Activated CD8-positive, alpha-beta T cell treated with anti-CD3 and anti-CD28 coated beads for 36 hours (primary cell): ENCODE data around the gene RAD51B. TPM values are rescaled to one million over a fixed set of nuclear protein-coding genes. Genes with fewer than 3 reads are reported as not detected.
A peak's percentile ranks its signal among the peaks of the same experiment; 100 is the strongest.

ENCODE experiments used
- ATAC-seq: fragments of 200-7000 bp; cut with Tn5 transposase; one replicate; pipeline ENCODE4 v1.10.0; 2021; ENCODE audit warnings: mild to moderate bottlenecking, moderate library complexity
- CTCF ChIA-PET: fragments of 350-600 bp; sonication (Branson Sonifier 250); formaldehyde crosslinking; loops from one replicate; lab custom pipeline; 2021; ENCODE audit warnings: antibody characterized with exemption; lab: Charles Lee
- POLR2A ChIA-PET: fragments of 350-600 bp; sonication (Branson Sonifier 250); formaldehyde crosslinking; loops from one replicate; lab custom pipeline; 2021; ENCODE audit warnings: antibody characterized with exemption; lab: Charles Lee
- DNase-seq: peaks from one replicate; pipeline ENCODE4 v3.0.0-alpha.2; 2020
- H3K27ac Mint-ChIP-seq: one replicate; pipeline ENCODE4 v1.8.0; 2021; ENCODE audit warnings: mild to moderate bottlenecking, mixed read lengths
- H3K27me3 Mint-ChIP-seq: one replicate; pipeline ENCODE4 v1.8.0; 2021; ENCODE audit warnings: mixed read lengths
- H3K36me3 Mint-ChIP-seq: one replicate; pipeline ENCODE4 v1.8.0; 2021; ENCODE audit warnings: low read depth, mixed read lengths
- H3K4me1 Mint-ChIP-seq: one replicate; pipeline ENCODE4 v1.8.0; 2021; ENCODE audit warnings: low read depth, mixed read lengths
- H3K4me3 Mint-ChIP-seq: one replicate; pipeline ENCODE4 v1.8.0; 2021; ENCODE audit warnings: mild to moderate bottlenecking, moderate library complexity, mixed read lengths
- H3K9me3 Mint-ChIP-seq: one replicate; pipeline ENCODE4 v1.8.0; 2021; ENCODE audit warnings: mixed read lengths
- intact Hi-C: fragments of 100-400 bp; cut with micrococcal nuclease; formaldehyde crosslinking; loops from one replicate; pipeline ENCODE4 v1.10.0; 2022
- total RNA-seq, 2 experiments: library from RNA; stranded (reverse); gene quantifications; one replicate each; pipeline ENCODE4 v1.2.3, GENCODE V29; 2021
- TF ChIP-seq, protein P1 (sequence below): fragments of 200-600 bp; IDR thresholded peaks from one replicate; pipeline ENCODE4 v1.8.0; 2022; ENCODE audit warnings: antibody characterized with exemption, mild to moderate bottlenecking

Gene RAD51B
- total RNA-seq, 2 experiments from 2014 or later = 38.2 to 40.6 TPM

DNA sequence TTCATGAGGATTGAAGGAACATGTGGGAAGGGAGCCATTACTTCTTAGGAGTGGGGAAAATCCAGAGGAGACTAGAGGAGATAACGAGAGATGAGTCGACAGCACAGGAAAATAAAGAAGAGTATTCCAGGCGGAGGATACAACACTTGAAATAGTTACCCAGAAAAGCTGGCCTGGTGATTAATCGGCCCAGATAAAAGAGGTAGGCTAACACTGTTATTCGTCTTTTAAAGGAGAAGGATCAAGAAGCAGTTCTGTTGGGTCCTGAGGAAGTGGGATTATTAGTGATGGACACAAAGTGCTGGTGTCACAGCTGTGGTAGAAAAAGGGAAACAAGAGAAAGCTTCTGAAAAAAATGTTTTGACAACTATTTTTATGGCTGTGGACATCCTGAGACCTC, 548.0 kb downstream of the RAD51B start:
- Mint-ChIP-seq H3K36me3 (peaks cover 3% of the 10 kb centered on the region), H3K9me3 (no peaks in the 10 kb centered on the region), H3K4me1 (peaks cover 53% of the 10 kb centered on the region), H3K27ac (no peak overlapping the region), H3K27me3 (no peaks in the 10 kb centered on the region), H3K4me3 (no peak overlapping the region)
- intact Hi-C loops = no loop called here
- ATAC-seq = no peak
- TF ChIP-seq, protein P1, sequence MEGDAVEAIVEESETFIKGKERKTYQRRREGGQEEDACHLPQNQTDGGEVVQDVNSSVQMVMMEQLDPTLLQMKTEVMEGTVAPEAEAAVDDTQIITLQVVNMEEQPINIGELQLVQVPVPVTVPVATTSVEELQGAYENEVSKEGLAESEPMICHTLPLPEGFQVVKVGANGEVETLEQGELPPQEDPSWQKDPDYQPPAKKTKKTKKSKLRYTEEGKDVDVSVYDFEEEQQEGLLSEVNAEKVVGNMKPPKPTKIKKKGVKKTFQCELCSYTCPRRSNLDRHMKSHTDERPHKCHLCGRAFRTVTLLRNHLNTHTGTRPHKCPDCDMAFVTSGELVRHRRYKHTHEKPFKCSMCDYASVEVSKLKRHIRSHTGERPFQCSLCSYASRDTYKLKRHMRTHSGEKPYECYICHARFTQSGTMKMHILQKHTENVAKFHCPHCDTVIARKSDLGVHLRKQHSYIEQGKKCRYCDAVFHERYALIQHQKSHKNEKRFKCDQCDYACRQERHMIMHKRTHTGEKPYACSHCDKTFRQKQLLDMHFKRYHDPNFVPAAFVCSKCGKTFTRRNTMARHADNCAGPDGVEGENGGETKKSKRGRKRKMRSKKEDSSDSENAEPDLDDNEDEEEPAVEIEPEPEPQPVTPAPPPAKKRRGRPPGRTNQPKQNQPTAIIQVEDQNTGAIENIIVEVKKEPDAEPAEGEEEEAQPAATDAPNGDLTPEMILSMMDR = no peak
- ChIA-PET CTCF (interaction anchor here (1.1 to 1.4 kb wide), 3 partner anchors 25 to 476 kb away, joined by 3 read pairs; no protein-coding TSS in a partner anchor), POLR2A (interaction anchor here (1.2 kb wide), 1 partner anchor 447 kb away, joined by 3 read pairs; no protein-coding TSS in a partner anchor)
- DNase-seq = no peak

DNA sequence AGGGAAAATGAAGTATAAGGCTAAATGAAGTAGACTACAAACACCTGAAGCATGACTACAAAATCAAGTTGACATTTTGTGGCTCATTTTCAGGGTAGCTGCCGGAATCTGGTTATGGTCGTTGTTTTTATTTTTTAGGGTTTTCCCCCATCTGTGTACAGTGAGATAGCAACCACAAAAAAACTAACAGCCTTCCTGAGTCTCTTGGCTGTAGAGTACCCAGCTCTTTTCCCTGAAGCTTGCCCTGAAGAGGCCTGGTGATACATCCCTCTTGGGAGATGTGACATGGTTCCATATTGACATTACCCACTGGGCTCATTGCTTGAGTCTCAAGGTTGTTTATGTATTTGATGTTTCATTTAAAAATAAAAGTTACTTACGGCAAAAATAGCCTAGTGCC, 549.3 kb downstream of the RAD51B start:
- H3K9me3 Mint-ChIP-seq = no peaks in the 10 kb centered on the region
- POLR2A ChIA-PET = interaction anchor here (0.5 to 1.3 kb wide), 4 partner anchors 83 to 848 kb away, joined by 3 to 4 read pairs (median 4); no protein-coding TSS in a partner anchor
- TF ChIP-seq, protein P1 = no peak
- no peak overlapping the region for H3K27ac Mint-ChIP-seq
- ATAC-seq = peak; percentile 55
- H3K36me3 Mint-ChIP-seq = peaks cover 3% of the 10 kb centered on the region
- CTCF ChIA-PET = no interaction called here
- peaks cover 50% of the 10 kb centered on the region for H3K4me1 Mint-ChIP-seq
- no peak overlapping the region for H3K4me3 Mint-ChIP-seq
- H3K27me3 Mint-ChIP-seq = no peaks in the 10 kb centered on the region
- intact Hi-C loops = no loop called here
- DNase-seq = no peak

DNA sequence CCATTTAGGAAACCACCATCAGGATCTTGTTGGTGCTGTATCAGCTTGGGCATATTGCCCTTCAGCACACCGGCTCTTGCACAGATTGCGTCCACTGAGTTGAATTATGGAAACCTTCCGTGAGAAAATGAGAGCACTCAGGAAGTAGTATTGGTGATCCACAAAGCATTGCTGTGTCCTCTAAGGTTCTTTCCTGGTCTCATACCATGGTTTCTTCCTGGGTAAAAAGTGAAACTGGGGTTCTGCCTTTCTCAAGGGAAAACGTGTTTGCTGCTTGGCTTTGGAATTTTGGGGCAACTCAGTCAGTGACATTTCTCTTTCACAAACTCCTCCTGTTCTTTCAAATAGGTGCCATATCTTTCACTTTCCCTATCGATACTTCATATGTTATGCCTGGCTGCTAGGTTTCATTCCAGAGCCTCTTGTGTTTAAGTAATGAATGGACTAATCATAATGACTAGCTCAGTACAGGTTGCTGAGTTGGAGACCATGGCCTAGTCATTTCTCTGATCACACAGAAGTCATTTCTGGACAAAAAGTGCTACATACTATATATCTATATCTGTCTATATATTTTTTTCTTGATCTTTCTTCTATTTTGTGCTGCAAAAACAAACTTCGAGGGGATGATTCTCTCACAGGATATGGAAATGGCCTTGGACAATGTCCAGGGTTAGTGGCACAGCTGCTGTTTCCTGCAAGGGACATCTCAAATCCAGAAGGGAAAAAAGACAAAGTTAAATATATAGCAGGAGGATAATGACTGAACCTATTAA, 549.9 kb downstream of the RAD51B start:
- ChIA-PET CTCF (no interaction called here), POLR2A (interaction anchor here (0.6 to 1.3 kb wide), 5 partner anchors 16 to 849 kb away, joined by 3 to 4 read pairs (median 3); no protein-coding TSS in a partner anchor)
- ATAC-seq = peak; percentile 85
- Mint-ChIP-seq H3K36me3 (peaks cover 3% of the 10 kb centered on the region), H3K4me3 (no peak overlapping the region), H3K9me3 (no peaks in the 10 kb centered on the region), H3K27ac (peak overlapping the region; percentile 56), H3K27me3 (no peaks in the 10 kb centered on the region), H3K4me1 (peaks cover 55% of the 10 kb centered on the region)
- DNase-seq = no peak
- intact Hi-C loops = no loop called here
- TF ChIP-seq, protein P1 = no peak

DNA sequence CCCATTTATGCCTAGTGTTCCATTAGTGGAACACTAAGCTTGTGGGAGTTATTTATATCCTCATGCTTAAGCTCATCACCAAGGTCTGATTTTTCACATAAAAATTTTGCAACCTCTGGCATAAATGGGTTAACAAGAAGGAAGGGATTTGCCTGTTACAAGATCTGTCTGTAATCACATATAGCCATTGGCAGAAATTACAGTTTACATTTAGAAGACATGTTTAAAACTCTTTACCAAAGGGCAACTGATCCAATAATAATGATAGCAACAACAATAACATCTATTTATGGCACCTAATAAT, 550.4 kb downstream of the RAD51B start:
- no peaks in the 10 kb centered on the region for H3K27me3 Mint-ChIP-seq
- no peak overlapping the region for H3K27ac Mint-ChIP-seq
- ATAC-seq (no peak), DNase-seq (no peak)
- H3K4me1 Mint-ChIP-seq = peaks cover 54% of the 10 kb centered on the region
- POLR2A ChIA-PET = interaction anchor here (0.7 to 1.3 kb wide), 3 partner anchors 16 to 137 kb away, joined by 3 to 4 read pairs (median 4); no protein-coding TSS in a partner anchor
- TF ChIP-seq, protein P1 = no peak
- H3K4me3 Mint-ChIP-seq = no peak overlapping the region
- intact Hi-C loops = no loop called here
- no peaks in the 10 kb centered on the region for H3K9me3 Mint-ChIP-seq
- CTCF ChIA-PET = no interaction called here
- H3K36me3 Mint-ChIP-seq = peaks cover 3% of the 10 kb centered on the region

DNA sequence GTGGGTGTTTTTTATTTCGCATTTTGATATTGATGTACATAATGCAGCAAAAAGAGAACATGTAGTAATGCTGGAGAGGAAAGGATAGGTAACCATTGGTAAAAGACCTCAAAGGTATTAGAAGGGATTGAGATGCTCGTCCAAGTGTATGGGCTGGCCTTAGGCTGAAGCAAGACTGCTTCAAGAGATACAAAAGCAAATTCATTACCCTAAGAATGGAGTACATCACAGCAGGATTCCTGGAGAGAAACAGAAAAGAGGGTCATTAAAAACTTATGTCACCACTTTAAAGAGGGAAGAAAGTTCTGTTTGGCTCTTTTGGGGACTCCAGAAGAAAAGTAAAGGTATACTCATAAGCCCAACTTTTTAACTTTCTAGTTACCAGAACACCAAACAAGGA, 552.8 kb downstream of the RAD51B start:
- DNase-seq = no peak
- no peak overlapping the region for H3K4me3 Mint-ChIP-seq
- peak overlapping the region; percentile 6 for H3K27ac Mint-ChIP-seq
- ATAC-seq = no peak
- TF ChIP-seq, protein P1 = no peak
- H3K36me3 Mint-ChIP-seq = peaks cover 3% of the 10 kb centered on the region
- ChIA-PET CTCF (no interaction called here), POLR2A (no interaction called here)
- H3K9me3 Mint-ChIP-seq = no peaks in the 10 kb centered on the region
- intact Hi-C loops = no loop called here
- peaks cover 67% of the 10 kb centered on the region for H3K4me1 Mint-ChIP-seq
- H3K27me3 Mint-ChIP-seq = no peaks in the 10 kb centered on the region
